SU-DHL-6 (cell line): ENCODE measurements around the gene MCM5.
"Not testable (repeated sequence)": the region's sequence is repeated elsewhere in the genome, so short reads cannot be mapped to it uniquely, and the experiment has no call there.

Experiments
- CTCF ChIP-seq: fragments of 200-600 bp; sonication (generic); IDR thresholded peaks from one replicate; pipeline ENCODE4 v1.5.1; 2017; ENCODE audit warnings: antibody characterized with exemption, mild to moderate bottlenecking, low read length, moderate library complexity; ENCODE audit not compliant: insufficient read depth, poor library complexity, severe bottlenecking
- EZH2phosphoT487 ChIP-seq: fragments of 200-600 bp; sonication (generic), shearing (Covaris generic); conservative IDR thresholded peaks from 2 replicates; pipeline ENCODE4 v1.6.1; 2018; ENCODE audit warnings: mild to moderate bottlenecking, antibody characterized with exemption, low read length, moderate library complexity, mixed read lengths

GRCh38 chr22:35438673-35439364, 38.9 kb downstream of the MCM5 start:
- not testable (repeated sequence) for TF ChIP-seq CTCF, EZH2phosphoT487
